Keratinocyte (primary cell): ENCODE data around the gene SOX5. TPM values are rescaled to one million over a fixed set of nuclear protein-coding genes. Genes with fewer than 3 reads are reported as not detected.

Source experiments
- DNase-seq: peaks from one replicate; pipeline ENCODE4 v3.0.0-alpha.2; 2011; ENCODE audit warnings: low read depth, missing footprints, low spot score
- FAIRE-seq: peaks from 2 replicates; lab custom pipeline; 2011; peaks lifted over from hg19 to GRCh38; lab: Jason Lieb, UNC
- H2AFZ ChIP-seq: 2 replicates; pipeline ENCODE4 v1.6.0; 2012; ENCODE audit warnings: low read length, control low read depth, inconsistent platforms; ENCODE audit not compliant: control insufficient read depth
- H3K27ac ChIP-seq: 2 replicates; pipeline ENCODE4 v1.5.1; 2011; ENCODE audit warnings: low read length; ENCODE audit not compliant: control insufficient read depth, insufficient read depth
- H3K27me3 ChIP-seq: 3 replicates; pipeline ENCODE4 v1.6.0; 2011; ENCODE audit warnings: low read length; ENCODE audit not compliant: control insufficient read depth, insufficient read depth; ENCODE audit errors: extremely low read depth
- H3K36me3 ChIP-seq, 2 experiments: 2 replicates in 1 of 2; 3 replicates in 1 of 2; pipeline ENCODE4 v1.5.1; 2011; ENCODE audit warnings: low read length in 2 of 2, mild to moderate bottlenecking in 1 of 2; ENCODE audit not compliant: control insufficient read depth in 2 of 2, insufficient read depth in 2 of 2; ENCODE audit errors: extremely low read depth in 1 of 2
- H3K4me1 ChIP-seq: 3 replicates; pipeline ENCODE4 v1.5.1; 2011; ENCODE audit warnings: low read length; ENCODE audit not compliant: control insufficient read depth, insufficient read depth; ENCODE audit errors: extremely low read depth
- H3K4me2 ChIP-seq: 3 replicates; pipeline ENCODE4 v1.6.0; 2011; ENCODE audit warnings: low read depth, low read length; ENCODE audit not compliant: control insufficient read depth, insufficient read depth; ENCODE audit errors: extremely low read depth
- H3K4me3 ChIP-seq, 3 experiments: fragments of 200-600 bp in 1 of 3; sonication (generic) in 1 of 3; 2 replicates in 2 of 3; 3 replicates in 1 of 3; pipeline ENCODE4 v1.5.1; 2011 to 2016; ENCODE audit warnings: low read length in 3 of 3, mild to moderate bottlenecking in 3 of 3, control low read depth in 2 of 3, inconsistent platforms in 1 of 3, low read depth in 1 of 3, mixed read lengths in 1 of 3, mixed run types in 1 of 3, moderate library complexity in 1 of 3; ENCODE audit not compliant: control insufficient read depth in 2 of 3, insufficient read depth in 2 of 3; ENCODE audit errors: extremely low read depth in 1 of 3
- H3K79me2 ChIP-seq: 2 replicates; pipeline ENCODE4 v1.6.0; 2012; ENCODE audit warnings: low read length; ENCODE audit not compliant: control insufficient read depth, insufficient read depth
- H3K9ac ChIP-seq: 3 replicates; pipeline ENCODE4 v1.6.0; 2011; ENCODE audit warnings: low read length; ENCODE audit not compliant: control insufficient read depth, insufficient read depth; ENCODE audit errors: extremely low read depth
- H3K9me1 ChIP-seq: 3 replicates; pipeline ENCODE4 v1.6.0; 2011; ENCODE audit warnings: low read length; ENCODE audit not compliant: control insufficient read depth, insufficient read depth; ENCODE audit errors: extremely low read depth
- H3K9me3 ChIP-seq: 2 replicates; pipeline ENCODE4 v1.5.1; 2012; ENCODE audit warnings: low read depth, low read length; ENCODE audit not compliant: control insufficient read depth
- H4K20me1 ChIP-seq: 3 replicates; pipeline ENCODE4 v1.6.0; 2011; ENCODE audit warnings: low read length; ENCODE audit not compliant: control insufficient read depth, insufficient read depth; ENCODE audit errors: extremely low read depth
- CTCF ChIP-seq, 3 experiments: IDR thresholded peaks in 1 of 3; conservative IDR thresholded peaks in 1 of 3; optimal IDR thresholded peaks in 1 of 3; 2 replicates in 2 of 3; 3 replicates in 1 of 3; pipeline versions ENCODE3 to v1.5.1; 2011; ENCODE audit warnings: low read length in 3 of 3, mild to moderate bottlenecking in 3 of 3, moderate library complexity in 2 of 3, control low read depth in 1 of 3, inconsistent platforms in 1 of 3; ENCODE audit not compliant: insufficient read depth in 2 of 3; ENCODE audit errors: extremely low read depth in 1 of 3
- EZH2 ChIP-seq: IDR thresholded peaks from one replicate; pipeline ENCODE4 v1.6.1; 2012; ENCODE audit warnings: inconsistent platforms, mild to moderate bottlenecking, low read length, moderate library complexity
- dilution Hi-C: fragments of 300-500 bp; cut with MboI; formaldehyde crosslinking; loops from one replicate; pipeline ENCODE4 v1.7.0; 2020; ENCODE audit warnings: low sequenced_read_pairs; ENCODE audit not compliant: extremely low pct_ligation_motif_present
- polyA plus RNA-seq, 5 experiments: library from polyadenylated mRNA; depleted of rRNA in 3 of 5; stranded (reverse) in 3 of 5; stranded (forward) in 1 of 5; unstranded in 1 of 5; fragments of >200 nt; gene quantifications; 1 replicate in 1 of 5; 2 replicates in 3 of 5; 3 replicates in 1 of 5; pipeline versions ENCODE4 v1.2.1 to v1.2.3, GENCODE V29; 2011 to 2012; ENCODE audit warnings: missing spikeins in 2 of 5, low read depth in 1 of 5, low replicate concordance in 1 of 5

The SOX5 gene
- polyA plus RNA-seq, 1 donor (not counting 4 experiments of a cell fraction or from before 2014, with no cell fraction given) = not detected

- H3K9me1 ChIP-seq = no peaks in the 10 kb centered on the region
- no peak overlapping the region for H3K4me2 ChIP-seq
- no peak overlapping the region for H2AFZ ChIP-seq
- H3K4me3 ChIP-seq = no peak overlapping the region
- H3K9ac ChIP-seq = no peak overlapping the region
- no peaks in the 10 kb centered on the region for H3K4me1 ChIP-seq
- TF ChIP-seq EZH2 (no peak), CTCF (optimal IDR thresholded peaks at IDR 0.05 in 1 of 3, IDR thresholded peaks at IDR 0.05 in 1 of 3, conservative IDR thresholded peaks at IDR 0.05 in 1 of 3; ENCODE audit: extremely low read depth in 1 of 3, insufficient read depth in 2 of 3, low read length in 3 of 3) (no peak)
- no peaks in the 10 kb centered on the region for H4K20me1 ChIP-seq
- H3K27me3 ChIP-seq = no peaks in the 10 kb centered on the region
- FAIRE-seq (no peak), DNase-seq (no peak)
- dilution Hi-C loops = no loop called here
- no peaks in the 10 kb centered on the region for H3K79me2 ChIP-seq
- no peaks in the 10 kb centered on the region for H3K9me3 ChIP-seq
- H3K36me3 ChIP-seq = no peaks in the 10 kb centered on the region
- H3K27ac ChIP-seq = no peak overlapping the region
Measured at GRCh38 chr12:23758608-23759007, 190.9 kb downstream of the SOX5 start.

- FAIRE-seq (no peak), DNase-seq (no peak)
- Histone ChIP-seq H3K4me1 (no peaks in the 10 kb centered on the region), H3K27ac (no peak overlapping the region), H3K9me1 (no peaks in the 10 kb centered on the region), H3K9me3 (no peaks in the 10 kb centered on the region), H3K36me3 (no peaks in the 10 kb centered on the region), H3K4me3 (no peak overlapping the region), H4K20me1 (no peaks in the 10 kb centered on the region), H3K4me2 (no peak overlapping the region), H2AFZ (no peak overlapping the region), H3K79me2 (no peaks in the 10 kb centered on the region), H3K9ac (no peak overlapping the region), H3K27me3 (no peaks in the 10 kb centered on the region)
- dilution Hi-C loops = no loop called here
- TF ChIP-seq EZH2 (no peak), CTCF (optimal IDR thresholded peaks at IDR 0.05 in 1 of 3, IDR thresholded peaks at IDR 0.05 in 1 of 3, conservative IDR thresholded peaks at IDR 0.05 in 1 of 3; ENCODE audit: extremely low read depth in 1 of 3, insufficient read depth in 2 of 3, low read length in 3 of 3) (no peak)
Measured at GRCh38 chr12:23757541-23757962, 191.9 kb downstream of the SOX5 start.
